NCI-H1105 treated with DMSO at 0.1 percent for 48 hours (cell line): ENCODE measurements around the gene AUTS2.
A peak's percentile ranks its signal among the peaks of the same experiment; 100 is the strongest.

Experiments used
- DNase-seq: peaks from one replicate; lab custom pipeline; 2025; lab: John Stamatoyannopoulos, UW

The AUTS2 gene

DNA sequence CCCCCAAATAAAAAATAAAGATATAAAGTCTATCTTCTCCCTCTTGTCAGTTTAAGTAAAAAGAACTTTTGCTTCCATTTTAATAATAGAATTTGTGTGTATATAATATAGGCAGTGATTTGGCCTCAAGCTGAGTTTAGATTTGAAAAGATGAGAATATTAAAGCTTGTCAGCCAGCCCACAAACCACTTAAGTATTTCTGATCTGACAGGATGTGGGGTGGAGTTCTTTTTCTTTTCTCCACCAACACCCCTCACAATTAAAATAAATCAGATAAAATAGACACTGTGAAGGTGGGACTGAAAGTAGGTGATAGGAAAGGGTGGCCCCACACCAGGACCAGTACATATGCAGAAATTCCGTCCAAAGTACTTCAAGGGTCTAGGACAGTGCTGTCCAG is 714.1 kb downstream of the AUTS2 start:
- DNase-seq, result no peak

DNA sequence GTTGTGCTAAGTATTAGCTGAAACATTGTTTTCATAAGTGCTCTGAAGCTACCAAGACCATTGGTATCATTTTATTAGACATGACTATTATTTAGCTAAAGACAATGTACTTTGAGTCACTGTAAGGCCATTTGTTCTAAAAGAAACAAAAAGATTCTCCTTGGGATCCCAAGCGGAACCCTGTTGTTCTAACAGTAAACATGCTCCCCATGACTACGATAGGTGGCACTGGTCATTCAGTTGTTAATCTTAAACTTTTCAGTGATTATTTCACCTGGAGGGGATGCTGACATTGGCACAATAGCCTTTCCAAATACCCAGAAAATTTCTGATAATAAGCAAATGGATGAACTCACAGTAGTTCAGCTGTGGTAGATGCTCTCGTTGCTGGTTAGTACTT is 715.0 kb downstream of the AUTS2 start:
- DNase-seq, result no peak

DNA sequence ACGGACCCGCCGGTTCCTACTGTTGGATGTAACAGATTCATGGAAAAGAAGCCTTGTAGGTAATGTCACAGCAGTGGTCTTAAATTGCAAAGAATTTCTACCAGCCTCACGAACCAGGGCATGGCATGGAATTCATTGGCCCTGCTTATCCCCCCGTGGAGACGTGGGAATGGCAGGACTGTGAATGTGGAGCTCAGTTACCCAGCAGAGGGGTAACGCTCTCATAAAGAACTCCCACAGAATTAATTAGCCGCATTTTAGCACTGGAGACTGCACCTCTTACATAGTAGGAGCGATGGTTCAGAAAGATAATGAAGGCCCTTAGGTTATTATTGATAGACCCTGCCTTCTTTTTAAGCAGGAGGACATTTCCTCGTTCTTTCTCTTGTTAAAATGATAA is 715.4 kb downstream of the AUTS2 start:
- DNase-seq, result no peak

DNA sequence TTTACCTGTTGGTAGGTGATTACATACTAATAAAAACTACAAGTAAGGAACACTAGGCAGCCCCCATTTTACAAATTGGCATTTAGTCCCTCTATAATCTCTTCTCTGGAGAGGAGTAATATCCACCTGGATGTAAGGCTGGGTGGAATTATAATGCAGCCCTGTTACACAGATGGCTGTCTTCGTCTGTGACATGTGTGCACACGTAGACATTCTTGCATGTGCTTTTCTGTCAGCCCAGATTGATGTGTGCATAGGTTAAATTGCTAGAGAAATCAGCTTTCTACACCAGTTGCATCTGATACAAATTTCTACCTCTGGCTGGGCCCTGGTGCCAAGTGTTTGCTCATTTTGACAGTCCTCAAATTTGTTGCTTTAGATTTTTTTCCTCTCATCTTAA is 715.9 kb downstream of the AUTS2 start:
- DNase-seq, result no peak

DNA sequence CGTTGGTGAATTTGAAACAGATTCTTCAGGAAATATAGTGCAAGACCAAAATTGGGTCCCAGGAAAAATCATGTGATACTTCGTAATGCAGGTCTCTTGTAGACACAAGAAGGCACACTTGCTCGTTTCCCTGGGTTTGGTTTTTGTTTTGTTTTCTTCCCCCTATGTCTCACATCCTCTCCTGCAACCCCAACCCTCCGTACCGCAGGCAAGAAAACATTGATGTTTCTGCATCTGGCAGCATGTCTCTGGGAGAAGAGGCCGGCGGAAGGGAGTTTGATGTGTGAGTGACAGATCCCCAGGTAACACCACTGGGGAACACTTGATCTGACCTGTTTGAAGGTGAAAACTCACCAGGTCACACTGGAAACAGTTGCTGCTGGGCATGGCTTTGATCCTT is 718.5 kb downstream of the AUTS2 start:
- DNase-seq, result no peak

DNA sequence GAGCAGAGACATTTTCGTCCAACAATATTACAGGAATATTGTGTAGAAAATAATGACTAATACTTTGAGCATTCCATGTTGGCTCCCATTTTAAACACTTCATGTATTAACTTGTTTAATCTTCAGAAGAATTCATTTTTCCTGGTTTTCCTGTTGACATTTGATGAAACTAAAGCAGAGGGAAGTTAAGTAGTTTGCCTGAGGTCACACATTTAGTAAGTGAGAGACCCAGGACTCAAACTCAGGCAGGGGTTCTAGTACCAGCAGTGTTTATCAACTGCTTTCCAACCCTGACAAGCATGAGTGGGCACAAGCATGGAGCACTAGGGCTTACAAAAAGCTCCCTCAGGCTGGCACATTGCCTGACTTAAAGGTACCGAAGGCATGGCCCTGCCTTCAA is 719.1 kb downstream of the AUTS2 start:
- DNase-seq, result no peak

DNA sequence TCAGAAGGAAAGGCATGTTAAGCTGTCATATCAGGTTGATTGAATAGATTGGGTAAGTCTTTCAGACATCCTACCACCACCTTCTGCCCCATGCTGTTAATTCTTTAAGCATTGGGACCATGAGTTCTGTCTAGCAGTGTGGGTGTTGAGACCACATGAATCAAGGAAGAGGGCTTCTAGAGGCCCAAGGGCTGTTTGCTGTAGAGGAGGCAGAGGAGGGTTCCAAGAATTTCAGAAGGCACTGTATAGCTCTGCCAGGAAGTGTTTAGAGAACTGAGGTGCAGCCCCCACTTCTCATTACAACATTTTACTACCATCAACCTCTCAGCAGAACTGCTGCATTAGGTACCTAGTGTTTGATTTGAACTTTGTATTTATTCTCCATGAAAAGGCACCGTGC is 720.2 kb downstream of the AUTS2 start:
- no peak for DNase-seq

DNA sequence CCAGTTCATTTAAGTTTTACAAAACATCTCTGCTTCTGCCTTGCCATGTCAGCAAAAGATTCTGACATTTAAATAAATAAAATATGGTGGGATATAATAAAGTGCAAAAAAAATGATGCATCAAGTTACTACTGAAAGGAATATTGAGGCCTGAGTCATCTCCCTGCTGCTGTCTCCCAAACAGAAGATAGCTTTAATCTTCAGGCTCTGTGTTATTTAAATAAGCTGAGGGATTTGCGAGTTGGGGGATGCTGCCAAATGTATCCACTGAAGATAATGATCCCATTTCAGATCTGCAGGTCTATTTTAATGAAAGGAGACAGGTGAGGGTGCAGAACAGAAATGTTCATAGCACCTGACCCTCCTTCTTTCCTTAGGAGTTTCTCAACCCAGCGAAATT is 720.8 kb downstream of the AUTS2 start:
- DNase-seq, result no peak

DNA sequence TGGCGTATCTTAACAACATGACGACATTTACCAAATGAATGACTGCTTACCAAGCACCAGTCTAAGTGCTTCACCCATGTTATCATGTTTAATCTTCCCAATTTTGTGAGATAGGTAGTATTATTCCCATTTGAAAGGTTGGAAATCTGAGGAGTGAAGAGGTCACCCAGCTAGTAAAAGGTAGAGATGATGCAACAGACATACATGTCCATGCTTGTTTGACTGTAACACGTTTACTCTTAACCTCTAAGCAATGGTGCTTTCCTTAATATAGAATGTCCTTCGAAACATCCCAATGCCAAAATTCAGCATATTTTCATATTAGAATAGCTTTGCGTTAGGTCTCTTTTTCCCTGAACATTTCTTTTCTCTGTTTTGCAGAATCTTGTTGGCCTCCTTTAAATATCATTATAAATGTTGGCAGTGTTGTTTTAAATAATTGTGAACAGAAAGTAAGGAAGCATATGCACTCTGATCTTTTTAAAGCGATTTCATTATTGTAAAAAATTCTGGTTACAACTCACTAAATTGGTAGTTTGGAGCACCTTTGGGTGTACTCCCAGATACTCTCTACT is 722.8 kb downstream of the AUTS2 start:
- DNase-seq, result no peak

DNA sequence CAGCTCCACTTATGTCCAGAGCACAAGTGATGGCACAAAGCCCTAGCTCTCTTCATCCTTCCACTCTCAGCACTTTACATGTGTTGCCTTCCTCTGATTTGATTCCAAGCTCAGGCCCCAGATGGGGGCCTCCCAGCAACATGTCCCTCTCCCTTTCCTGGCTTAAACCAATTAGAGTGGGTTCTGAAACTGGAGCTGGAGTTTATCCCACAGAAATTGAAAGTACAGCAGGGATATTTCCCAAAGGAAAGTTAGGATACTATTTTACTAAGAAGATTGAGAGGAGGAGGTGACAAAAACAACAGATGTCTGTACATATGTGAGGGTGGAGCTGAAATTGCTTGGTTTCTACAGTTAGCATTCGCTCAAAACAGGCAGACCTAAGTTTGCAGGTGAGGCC is 724.6 kb downstream of the AUTS2 start:
- DNase-seq, result no peak

DNA sequence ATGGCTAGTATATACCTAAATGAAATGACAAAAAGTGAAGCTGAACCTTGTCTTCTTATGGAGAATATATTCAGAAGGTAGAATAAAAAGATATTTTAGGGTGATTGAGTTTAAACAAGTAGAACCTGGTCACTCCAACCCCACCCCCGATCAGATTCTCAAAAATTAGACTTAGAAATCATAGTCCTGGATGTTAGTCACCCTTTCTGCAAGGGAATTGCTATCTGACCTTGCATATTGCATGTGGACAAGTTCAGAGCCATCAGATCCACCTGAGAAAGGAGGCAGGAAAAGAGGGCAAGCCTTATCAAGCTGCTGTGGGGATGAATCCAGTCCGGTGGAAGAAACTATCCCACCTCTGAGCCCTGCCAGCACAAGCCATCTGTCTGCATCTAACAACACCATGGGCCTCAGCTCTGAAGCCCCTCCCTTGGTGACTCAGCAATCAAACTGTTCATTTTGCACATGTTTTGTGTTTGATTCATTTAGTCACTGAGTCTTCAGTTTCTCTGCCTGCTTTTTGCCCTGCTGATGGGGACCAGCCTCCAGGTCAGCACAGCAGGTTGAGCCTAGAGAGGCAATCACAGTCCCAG is 727.3 kb downstream of the AUTS2 start:
- no peak for DNase-seq

DNA sequence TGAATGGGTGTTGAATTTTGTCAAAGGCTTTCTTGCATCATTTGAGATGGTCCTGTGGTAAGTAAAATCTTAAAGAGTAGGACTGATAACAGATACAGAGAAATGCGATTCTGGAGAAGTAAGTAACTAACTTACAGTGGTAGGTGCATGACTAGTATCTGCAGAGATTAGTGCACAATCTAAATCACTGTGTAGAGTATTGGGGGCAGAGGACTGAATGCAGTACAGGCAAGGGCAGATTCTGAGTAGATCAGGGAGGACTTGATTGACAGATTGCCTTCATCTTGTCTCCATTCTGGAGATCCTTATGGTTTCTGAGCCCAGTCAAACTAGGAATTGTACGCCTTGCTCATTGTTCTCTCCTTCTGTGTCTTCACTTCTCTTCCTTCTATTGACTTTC is 736.0 kb downstream of the AUTS2 start:
- no peak for DNase-seq

DNA sequence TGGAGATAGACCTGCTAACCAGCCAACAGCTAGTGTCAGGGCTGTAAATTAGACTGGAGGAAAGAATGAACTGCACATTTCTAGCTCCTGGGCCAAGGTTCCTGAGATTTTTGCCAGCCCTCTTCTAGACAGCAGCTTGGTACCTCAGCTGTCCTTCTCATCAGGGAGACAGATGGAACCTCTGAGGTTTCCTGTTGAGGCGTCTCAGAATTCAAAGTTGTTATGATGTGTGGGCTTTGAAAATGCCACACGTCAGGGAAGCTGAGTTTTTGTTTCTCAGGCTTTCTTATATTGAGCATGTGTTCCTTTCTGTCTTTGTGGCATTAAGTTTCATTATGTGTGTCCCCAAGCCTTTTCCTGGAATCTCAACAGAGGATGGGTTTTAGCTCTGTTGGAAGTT is 736.6 kb downstream of the AUTS2 start:
- DNase-seq, result no peak

DNA sequence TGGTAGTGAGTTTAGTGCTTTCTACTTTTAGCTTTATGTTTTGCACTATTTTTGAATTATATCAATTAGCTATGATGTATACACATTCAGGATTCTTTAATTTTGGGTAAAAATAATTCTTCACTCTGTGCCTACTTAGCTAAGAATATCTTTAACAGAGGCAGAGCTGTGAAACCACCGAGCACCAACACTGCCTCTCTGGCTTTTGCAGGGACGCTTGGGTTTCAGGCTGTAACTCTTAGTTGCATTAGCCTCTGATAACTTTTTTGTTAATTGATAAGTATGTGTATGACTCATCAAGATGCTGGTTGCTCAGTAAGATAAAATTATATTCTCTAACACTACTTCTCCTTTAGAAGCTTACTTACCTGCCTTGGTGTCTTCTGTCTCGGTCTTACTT is 738.3 kb downstream of the AUTS2 start:
- DNase-seq, result no peak

DNA sequence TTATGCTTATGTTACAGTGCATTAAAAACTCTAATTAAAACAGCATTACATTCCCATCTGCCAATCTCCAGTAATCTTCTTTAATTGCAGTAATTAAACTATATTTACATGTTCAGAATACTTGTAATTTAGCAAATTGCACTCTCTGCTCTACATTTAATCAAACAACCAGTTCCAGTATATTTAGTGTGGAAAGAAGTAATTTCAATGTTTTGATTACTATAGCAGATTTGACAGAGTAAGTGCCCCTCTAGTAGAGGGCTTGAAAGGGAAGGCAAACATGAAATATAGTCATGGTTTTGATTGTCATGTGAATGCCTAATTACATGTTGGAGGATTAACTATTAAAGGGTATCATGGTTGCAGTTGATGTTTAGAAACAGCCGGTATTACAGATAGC is 739.7 kb downstream of the AUTS2 start:
- DNase-seq, result peak; percentile 99

DNA sequence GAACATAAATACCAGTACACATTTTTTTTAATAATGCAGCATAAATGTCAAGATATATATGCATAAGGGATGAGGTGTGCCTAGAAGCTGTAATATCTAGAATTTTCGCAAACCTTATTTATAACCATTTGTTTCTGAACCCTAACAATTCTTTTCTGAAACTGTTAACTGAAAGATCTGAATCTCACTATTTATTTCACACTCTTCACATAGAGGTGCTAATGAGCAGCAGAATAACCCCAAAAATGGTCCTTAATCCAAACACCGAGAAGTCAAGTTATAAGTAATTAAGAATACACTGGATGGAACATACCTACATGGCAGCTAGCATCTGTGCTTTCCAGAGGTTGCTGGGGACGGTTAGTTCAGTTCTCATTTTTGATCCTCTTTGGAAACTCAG is 742.0 kb downstream of the AUTS2 start:
- no peak for DNase-seq

DNA sequence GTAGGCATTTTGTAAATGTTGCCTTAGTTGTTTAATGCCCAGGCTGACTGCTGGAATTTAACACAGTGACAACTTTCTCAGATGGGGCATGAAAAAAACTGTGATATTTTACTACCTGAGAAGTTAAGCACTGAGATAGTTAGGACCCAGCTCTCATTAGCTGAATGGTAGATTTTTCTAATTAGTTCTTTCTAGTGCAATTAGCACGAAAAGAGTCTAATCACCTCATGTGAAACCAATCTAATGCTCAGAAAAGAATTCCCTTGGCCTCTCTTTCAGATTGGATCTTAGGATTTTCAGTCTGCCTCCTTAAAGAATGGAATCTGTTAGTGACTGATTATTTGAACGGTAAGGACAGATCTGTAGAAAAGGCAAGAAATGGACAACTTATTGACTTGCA is 743.2 kb downstream of the AUTS2 start:
- no peak for DNase-seq

DNA sequence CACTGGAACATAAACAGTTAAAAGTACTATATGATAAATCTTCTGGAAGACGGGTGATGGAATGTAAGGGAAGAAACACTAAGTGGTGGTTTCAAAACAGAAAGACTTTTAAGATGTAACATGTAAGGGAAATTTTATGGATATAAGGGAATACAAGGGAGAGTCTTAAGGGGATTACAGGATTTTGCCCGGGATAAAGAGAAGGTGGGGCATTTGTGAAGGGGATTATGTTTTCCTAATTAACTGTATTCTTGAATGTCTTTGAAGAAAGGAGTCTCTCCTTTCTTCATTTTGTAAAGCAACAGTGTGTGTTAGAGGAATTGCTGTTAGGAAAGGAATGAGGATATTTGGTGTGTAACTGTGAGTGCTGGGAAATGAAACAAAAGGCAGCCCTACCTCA is 745.2 kb downstream of the AUTS2 start:
- no peak for DNase-seq

DNA sequence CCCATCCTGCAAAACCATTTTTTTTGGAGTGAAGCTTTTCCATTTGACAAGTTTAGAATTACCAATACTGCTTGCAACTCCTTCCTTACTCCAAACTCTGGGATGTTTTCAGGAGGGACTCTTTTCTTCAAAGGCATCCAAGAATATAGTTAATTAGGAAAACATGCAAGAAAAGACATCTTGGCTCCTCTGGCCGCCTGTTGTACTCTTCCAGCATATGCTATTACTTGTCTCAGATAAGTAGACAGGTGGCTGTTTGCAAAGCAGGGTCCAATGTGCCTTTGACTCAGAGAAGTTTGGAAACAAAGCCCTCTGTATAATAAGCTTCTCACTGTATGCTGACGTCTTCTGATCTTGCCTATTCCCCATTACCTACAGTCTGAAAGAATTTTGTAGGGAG is 746.5 kb downstream of the AUTS2 start:
- DNase-seq, result no peak

DNA sequence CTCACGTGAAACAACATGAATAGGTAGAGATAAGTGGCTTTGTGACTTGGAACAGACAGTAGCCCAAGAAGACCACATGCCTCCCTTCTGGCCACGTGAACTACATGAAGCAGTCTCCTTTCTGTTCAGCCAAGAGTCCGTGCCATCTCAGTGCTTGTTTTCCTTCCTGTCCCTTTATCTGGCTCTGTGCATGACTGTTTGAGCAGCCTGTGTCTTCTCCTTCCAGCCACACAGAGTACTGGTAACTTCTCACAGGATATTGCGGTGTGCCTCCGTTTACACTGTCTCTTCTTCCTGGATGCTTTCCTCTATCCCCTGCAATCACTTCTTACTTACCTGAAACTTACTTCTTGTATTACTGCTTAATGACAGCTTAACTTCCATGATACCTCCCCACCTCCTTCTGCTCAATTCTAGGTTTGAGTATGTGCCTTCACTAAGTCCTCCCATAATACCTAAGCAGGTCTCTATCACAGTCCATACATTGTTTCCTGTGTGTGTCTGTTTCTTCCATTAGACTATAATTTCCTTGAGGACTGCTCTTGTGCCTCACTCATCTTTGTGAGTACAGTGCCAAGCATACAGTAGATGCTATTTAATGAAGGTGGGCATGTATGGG is 748.7 kb downstream of the AUTS2 start:
- no peak for DNase-seq

DNA sequence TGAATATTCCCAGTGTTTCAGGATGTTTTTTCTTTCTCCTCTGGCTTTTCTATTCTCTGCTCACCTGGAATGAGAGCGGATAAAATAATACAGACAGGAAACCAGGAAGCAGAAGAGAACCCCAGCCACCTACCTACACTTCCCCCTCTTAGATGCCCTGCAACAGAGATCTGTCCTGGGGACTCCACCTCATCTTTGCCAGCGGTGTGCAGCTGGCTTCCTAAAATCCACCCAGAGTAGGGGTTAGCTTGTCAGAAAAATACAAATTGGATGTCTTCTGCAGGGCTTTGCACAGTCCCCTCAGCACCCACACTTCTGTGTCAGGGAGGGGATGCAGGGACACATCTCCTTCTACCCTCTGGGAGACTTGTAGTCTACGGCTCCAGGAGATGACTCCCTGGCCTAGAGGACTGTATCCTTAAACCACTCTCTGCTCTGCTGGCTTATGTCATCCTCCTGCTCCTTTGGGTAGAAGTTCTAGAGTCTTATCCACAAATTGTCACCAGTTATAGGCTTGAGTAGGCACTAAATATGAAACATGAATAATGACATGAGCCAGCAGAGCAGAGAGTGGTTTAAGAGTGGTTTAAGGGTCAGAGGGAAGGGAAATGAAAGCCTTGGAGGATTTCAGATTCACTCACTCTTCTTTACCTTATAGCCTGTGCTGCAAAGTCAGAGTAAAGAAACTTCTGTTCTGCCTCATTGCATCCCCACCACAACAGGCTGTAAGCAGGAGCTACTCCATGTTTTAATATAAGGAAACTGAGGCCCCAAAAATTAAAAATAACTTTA is 749.4 kb downstream of the AUTS2 start:
- DNase-seq, result no peak

DNA sequence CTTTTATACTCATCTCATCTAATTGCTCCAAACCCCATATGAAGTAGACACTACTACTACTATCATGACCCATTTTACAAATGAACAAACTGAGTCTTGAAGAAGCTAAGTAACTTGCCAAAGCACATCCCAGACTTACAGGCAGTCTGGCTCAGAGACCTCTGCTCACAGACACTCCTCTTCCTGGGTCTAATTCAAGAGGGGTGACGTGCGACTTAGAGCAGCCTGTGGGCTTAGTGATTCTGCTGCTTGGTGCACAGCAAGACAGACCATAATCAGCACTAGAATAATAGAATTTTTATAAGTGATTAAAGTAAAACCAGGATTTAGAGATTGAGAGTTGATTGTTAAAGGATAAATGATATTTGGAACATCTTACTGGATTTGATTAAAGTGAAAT is 750.8 kb downstream of the AUTS2 start:
- DNase-seq, result no peak

DNA sequence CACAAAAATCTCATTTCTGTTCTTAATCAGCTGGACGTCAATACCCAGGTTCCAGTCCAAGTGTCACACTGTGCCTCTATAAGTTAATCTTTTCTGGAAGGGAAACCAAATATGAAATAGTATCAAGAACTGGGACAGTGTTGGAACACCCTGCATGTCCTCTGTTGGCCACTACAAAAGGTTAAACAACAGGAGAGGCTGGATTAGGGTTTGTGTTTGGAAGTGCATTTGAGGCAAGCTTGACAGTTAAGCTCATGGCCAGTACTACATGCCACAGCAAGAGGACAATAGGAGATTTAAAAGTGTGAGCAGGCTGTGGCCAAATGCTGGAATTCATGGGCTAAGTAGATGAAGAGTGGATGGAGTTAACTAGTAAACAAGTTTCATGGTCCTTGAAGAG is 751.5 kb downstream of the AUTS2 start:
- no peak for DNase-seq
